SK-N-SH (cell line): ENCODE results near the gene UBALD1.

Source experiments
- CTCF ChIP-seq: fragments of 200-600 bp; sonication (generic); IDR thresholded peaks from 2 replicates; pipeline ENCODE4 v1.6.1; 2017; ENCODE audit warnings: antibody characterized with exemption, mild to moderate bottlenecking, moderate library complexity
- ELF1 ChIP-seq: IDR thresholded peaks from 2 replicates; pipeline ENCODE4 v1.4.0; 2012
- FOXM1 ChIP-seq: IDR thresholded peaks from 2 replicates; pipeline ENCODE4 v1.4.0; 2012; ENCODE audit warnings: low read depth, mild to moderate bottlenecking
- MAX ChIP-seq: IDR thresholded peaks from 2 replicates; pipeline ENCODE4 v1.4.0; 2012; ENCODE audit warnings: low read depth
- POLR2AphosphoS5 ChIP-seq: IDR thresholded peaks from 2 replicates; pipeline ENCODE4 v1.6.1; 2012; ENCODE audit warnings: low read depth, low read length
- REST ChIP-seq: IDR thresholded peaks from 2 replicates; pipeline ENCODE4 v1.6.1; 2012; ENCODE audit warnings: mild to moderate bottlenecking, low read depth, low read length, moderate library complexity
- RXRA ChIP-seq: IDR thresholded peaks from 2 replicates; pipeline ENCODE4 v1.4.0; 2012; ENCODE audit warnings: low read depth, mild to moderate bottlenecking, borderline replicate concordance
- SMC3 ChIP-seq: IDR thresholded peaks from 2 replicates; pipeline ENCODE4 v1.6.1; 2012; ENCODE audit warnings: low read depth, low read length, improper control_type of control experiment
- TAF1 ChIP-seq: IDR thresholded peaks from 2 replicates; pipeline ENCODE4 v1.6.1; 2012; ENCODE audit warnings: low read depth, mild to moderate bottlenecking, low read length, moderate library complexity, borderline replicate concordance
- USF2 ChIP-seq: fragments of 150-350 bp; IDR thresholded peaks from 2 replicates; pipeline ENCODE4 v1.6.1; 2017; ENCODE audit warnings: antibody characterized with exemption, low read length, low read depth, borderline replicate concordance

GRCh38 chr16:4654964-4655590 is 40.4 kb upstream of the UBALD1 start:
- TF ChIP-seq CTCF (no peak), ELF1 (no peak), REST (no peak), RXRA (no peak), USF2 (no peak), MAX (no peak), TAF1 (no peak), FOXM1 (no peak), POLR2AphosphoS5 (no peak), SMC3 (no peak)
